ENCODE measurements around the gene KIF26B. TPM values are rescaled to one million over a fixed set of nuclear protein-coding genes. Genes with fewer than 3 reads are reported as not detected.

KIF26B gene
- total RNA-seq, 1 experiment from 2014 or later = 0.04 TPM

DNA sequence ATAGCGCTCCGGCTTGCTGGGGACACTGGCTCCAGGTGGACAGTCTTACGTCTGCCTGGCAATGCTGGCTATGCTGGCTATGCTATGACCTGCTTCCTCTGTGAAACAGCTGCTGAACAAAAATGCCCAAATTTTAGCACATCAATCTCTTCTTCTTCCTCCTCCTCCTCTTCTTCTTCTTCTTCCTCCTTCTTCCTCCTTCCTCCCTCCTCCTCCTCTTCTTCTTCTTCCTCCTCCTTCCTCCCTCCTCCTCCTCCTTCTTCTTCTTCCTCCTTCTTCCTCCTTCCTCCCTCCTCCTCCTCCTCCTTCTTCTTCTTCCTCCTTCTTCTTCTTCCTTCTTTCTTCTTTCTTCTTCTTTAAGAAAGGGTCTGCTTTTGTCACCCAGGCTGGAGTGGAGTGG, 401.3 kb downstream of the KIF26B start:
- no peaks in the 10 kb centered on the region for H3K9me3 ChIP-seq (ENCODE audit: low read length)
- no TSS peak for BruUV-seq (replicated peaks)
- no peaks in the 10 kb centered on the region for H4K20me1 ChIP-seq (ENCODE audit: low read length)
- CTCF ChIA-PET = no interaction called here
- ATAC-seq = no peak
- no peaks in the 10 kb centered on the region for H3F3A ChIP-seq (ENCODE audit: low read length, unreplicated experiment)
- no peak overlapping the region for H3K27ac ChIP-seq (ENCODE audit: low read length)
- H2AFZ ChIP-seq (ENCODE audit: low read length) = no peak overlapping the region
- no peaks in the 10 kb centered on the region for H3K36me3 ChIP-seq (ENCODE audit: low read depth, low read length)
- POLR2A ChIA-PET (ENCODE audit: unreplicated experiment) = no interaction called here
- H3K4me3 ChIP-seq (ENCODE audit: low read length) = no peak overlapping the region
- H3K4me2 ChIP-seq (ENCODE audit: low read length) = no peak overlapping the region
- no peaks in the 10 kb centered on the region for H3K4me1 ChIP-seq (ENCODE audit: insufficient read depth, low read length)
- H3K9ac ChIP-seq (ENCODE audit: low read length) = no peak overlapping the region
- no peaks in the 10 kb centered on the region for H3K79me2 ChIP-seq (ENCODE audit: low read length)
- no peak for DNase-seq
- no peaks in the 10 kb centered on the region for H3K9me2 ChIP-seq (replicated peaks; ENCODE audit: low read length)
- intact Hi-C loops (cut with micrococcal nuclease) = no loop called here
- TF ChIP-seq EZH2phosphoT487 (IDR thresholded peaks at IDR 0.05; ENCODE audit: borderline replicate concordance, low read length) (no peak), EZH2 (IDR thresholded peaks at IDR 0.05; ENCODE audit: low read length, unreplicated experiment) (no peak)
- TF ChIP-seq, protein P1, sequence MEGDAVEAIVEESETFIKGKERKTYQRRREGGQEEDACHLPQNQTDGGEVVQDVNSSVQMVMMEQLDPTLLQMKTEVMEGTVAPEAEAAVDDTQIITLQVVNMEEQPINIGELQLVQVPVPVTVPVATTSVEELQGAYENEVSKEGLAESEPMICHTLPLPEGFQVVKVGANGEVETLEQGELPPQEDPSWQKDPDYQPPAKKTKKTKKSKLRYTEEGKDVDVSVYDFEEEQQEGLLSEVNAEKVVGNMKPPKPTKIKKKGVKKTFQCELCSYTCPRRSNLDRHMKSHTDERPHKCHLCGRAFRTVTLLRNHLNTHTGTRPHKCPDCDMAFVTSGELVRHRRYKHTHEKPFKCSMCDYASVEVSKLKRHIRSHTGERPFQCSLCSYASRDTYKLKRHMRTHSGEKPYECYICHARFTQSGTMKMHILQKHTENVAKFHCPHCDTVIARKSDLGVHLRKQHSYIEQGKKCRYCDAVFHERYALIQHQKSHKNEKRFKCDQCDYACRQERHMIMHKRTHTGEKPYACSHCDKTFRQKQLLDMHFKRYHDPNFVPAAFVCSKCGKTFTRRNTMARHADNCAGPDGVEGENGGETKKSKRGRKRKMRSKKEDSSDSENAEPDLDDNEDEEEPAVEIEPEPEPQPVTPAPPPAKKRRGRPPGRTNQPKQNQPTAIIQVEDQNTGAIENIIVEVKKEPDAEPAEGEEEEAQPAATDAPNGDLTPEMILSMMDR (conservative IDR thresholded peaks at IDR 0.05; ENCODE audit: low read depth, low read length) = no peak
- H3K27me3 ChIP-seq (ENCODE audit: low read length) = peaks cover 99% of the 10 kb centered on the region

DNA sequence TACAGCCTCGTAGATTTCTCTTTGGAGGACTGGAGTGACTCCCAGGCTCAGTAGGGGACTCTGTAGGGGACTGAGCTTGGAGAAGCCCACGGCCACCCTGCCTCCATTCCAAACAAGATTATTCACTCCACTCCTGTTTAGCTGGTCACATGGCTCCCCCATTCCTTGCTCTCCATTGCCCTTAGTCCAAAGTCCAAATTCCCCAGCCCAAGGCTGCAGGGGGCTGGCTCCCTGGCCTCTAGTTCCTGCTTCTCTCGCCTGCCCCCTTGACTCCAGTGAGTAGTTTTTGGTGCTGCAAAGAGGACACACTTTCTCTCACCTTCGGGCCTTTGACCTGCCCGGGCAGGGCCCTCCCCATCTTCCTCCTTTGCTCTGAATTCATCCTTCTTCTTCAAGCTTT, 403.3 kb downstream of the KIF26B start:
- CTCF ChIA-PET = no interaction called here
- Histone ChIP-seq H3K79me2 (ENCODE audit: low read length) (no peaks in the 10 kb centered on the region), H2AFZ (ENCODE audit: low read length) (no peak overlapping the region), H3K27me3 (ENCODE audit: low read length) (peaks cover 99% of the 10 kb centered on the region), H3K27ac (ENCODE audit: low read length) (no peak overlapping the region), H4K20me1 (ENCODE audit: low read length) (no peaks in the 10 kb centered on the region), H3K9me2 (replicated peaks; ENCODE audit: low read length) (no peaks in the 10 kb centered on the region), H3K9me3 (ENCODE audit: low read length) (no peaks in the 10 kb centered on the region), H3K4me1 (ENCODE audit: insufficient read depth, low read length) (no peaks in the 10 kb centered on the region), H3K36me3 (ENCODE audit: low read depth, low read length) (no peaks in the 10 kb centered on the region), H3K4me3 (ENCODE audit: low read length) (no peak overlapping the region), H3K4me2 (ENCODE audit: low read length) (no peak overlapping the region), H3F3A (ENCODE audit: low read length, unreplicated experiment) (no peaks in the 10 kb centered on the region), H3K9ac (ENCODE audit: low read length) (no peak overlapping the region)
- no TSS peak for BruUV-seq (replicated peaks)
- POLR2A ChIA-PET (ENCODE audit: unreplicated experiment) = no interaction called here
- intact Hi-C loops (cut with micrococcal nuclease) = no loop called here
- TF ChIP-seq EZH2phosphoT487 (IDR thresholded peaks at IDR 0.05; ENCODE audit: borderline replicate concordance, low read length) = no peak
- TF ChIP-seq, protein P1 (conservative IDR thresholded peaks at IDR 0.05; ENCODE audit: low read depth, low read length) = no peak
- TF ChIP-seq EZH2 (IDR thresholded peaks at IDR 0.05; ENCODE audit: low read length, unreplicated experiment) = no peak
- DNase-seq = no peak
- ATAC-seq = no peak

DNA sequence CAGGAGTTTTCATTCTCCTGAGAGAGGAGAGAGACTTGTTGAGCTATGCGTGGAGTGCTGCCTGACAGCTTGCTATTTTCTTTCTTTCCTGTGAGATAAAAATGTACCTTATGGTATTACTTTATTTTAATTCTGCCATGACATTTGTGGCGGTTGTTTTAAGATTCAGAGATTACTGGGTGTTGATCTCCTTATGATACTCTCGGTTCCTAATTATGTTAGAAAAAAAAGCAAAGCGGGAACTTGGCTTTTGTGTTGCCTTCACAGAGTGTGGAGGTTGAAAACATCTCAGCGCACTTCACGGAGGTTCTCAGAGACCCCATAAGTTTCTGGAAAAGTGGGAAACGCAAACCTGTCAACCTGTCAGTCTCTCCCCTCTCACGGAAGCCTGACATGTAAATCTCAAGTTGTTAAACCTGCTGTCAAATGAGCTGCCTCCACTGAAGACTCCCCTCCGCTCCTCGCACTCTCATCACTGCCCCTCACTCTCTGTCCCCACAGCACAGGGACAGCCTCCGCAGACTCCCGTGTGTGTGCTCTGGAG, 405.6 kb downstream of the KIF26B start:
- no peak overlapping the region for H3K4me2 ChIP-seq (ENCODE audit: low read length)
- TF ChIP-seq, protein P1 (conservative IDR thresholded peaks at IDR 0.05; ENCODE audit: low read depth, low read length) = no peak
- TF ChIP-seq EZH2phosphoT487 (IDR thresholded peaks at IDR 0.05; ENCODE audit: borderline replicate concordance, low read length) = no peak
- TF ChIP-seq EZH2 (IDR thresholded peaks at IDR 0.05; ENCODE audit: low read length, unreplicated experiment) = no peak
- no peak overlapping the region for H3K9ac ChIP-seq (ENCODE audit: low read length)
- peaks cover 99% of the 10 kb centered on the region for H3K27me3 ChIP-seq (ENCODE audit: low read length)
- H2AFZ ChIP-seq (ENCODE audit: low read length) = no peak overlapping the region
- BruUV-seq (replicated peaks) = no TSS peak
- POLR2A ChIA-PET (ENCODE audit: unreplicated experiment) = no interaction called here
- CTCF ChIA-PET = no interaction called here
- no peaks in the 10 kb centered on the region for H3K4me1 ChIP-seq (ENCODE audit: insufficient read depth, low read length)
- no peaks in the 10 kb centered on the region for H3K79me2 ChIP-seq (ENCODE audit: low read length)
- H4K20me1 ChIP-seq (ENCODE audit: low read length) = no peaks in the 10 kb centered on the region
- no peaks in the 10 kb centered on the region for H3K9me3 ChIP-seq (ENCODE audit: low read length)
- ATAC-seq (no peak), DNase-seq (no peak)
- H3F3A ChIP-seq (ENCODE audit: low read length, unreplicated experiment) = no peaks in the 10 kb centered on the region
- no peaks in the 10 kb centered on the region for H3K9me2 ChIP-seq (replicated peaks; ENCODE audit: low read length)
- H3K27ac ChIP-seq (ENCODE audit: low read length) = no peak overlapping the region
- H3K36me3 ChIP-seq (ENCODE audit: low read depth, low read length) = no peaks in the 10 kb centered on the region
- H3K4me3 ChIP-seq (ENCODE audit: low read length) = no peak overlapping the region
- intact Hi-C loops (cut with micrococcal nuclease) = no loop called here
